Kidney (tissue), 14 donors: Measurements from ENCODE around the gene DPH3. TPM values are rescaled to one million over a fixed set of nuclear protein-coding genes. Genes with fewer than 3 reads are reported as not detected.
A peak's percentile ranks its signal among the peaks of the same experiment; 100 is the strongest.

Experiments
- DNase-seq, 5 donors: peaks; one replicate each; pipeline ENCODE4 v3.0.0-alpha.2; 2013 to 2020
- FAIRE-seq: peaks from 2 replicates; lab custom pipeline; 2012; peaks lifted over from hg19 to GRCh38; lab: Jason Lieb, UNC
- H3K27ac ChIP-seq, 2 donors: one replicate each; pipeline ENCODE4 v1.7.0; 2013; ENCODE audit warnings: low read depth in 2 of 2, low read length in 2 of 2, inconsistent platforms in 1 of 2
- H3K27me3 ChIP-seq: one replicate; pipeline ENCODE4 v1.7.1; 2013; ENCODE audit warnings: low read length, inconsistent platforms; ENCODE audit not compliant: control insufficient read depth, insufficient read depth
- H3K36me3 ChIP-seq, 3 donors: one replicate each; pipeline versions ENCODE4 v1.7.0 to v1.7.1; 2013; ENCODE audit warnings: low read length in 3 of 3, control low read depth in 1 of 3, inconsistent platforms in 1 of 3; ENCODE audit not compliant: insufficient read depth in 3 of 3, control insufficient read depth in 2 of 3
- H3K4me1 ChIP-seq, 3 donors: one replicate each; pipeline versions ENCODE4 v1.7.0 to v1.7.1; 2013; ENCODE audit warnings: low read length in 3 of 3, inconsistent platforms in 1 of 3, low read depth in 1 of 3; ENCODE audit not compliant: control insufficient read depth in 2 of 3, insufficient read depth in 2 of 3
- H3K4me3 ChIP-seq, 3 donors: one replicate each; pipeline versions ENCODE4 v1.7.0 to v1.8.1; 2013; ENCODE audit warnings: low read length in 3 of 3, control low read depth in 1 of 3, inconsistent platforms in 1 of 3
- H3K9ac ChIP-seq, 3 donors: one replicate each; pipeline versions ENCODE4 v1.7.0 to v1.7.1; 2013; ENCODE audit warnings: low read length in 3 of 3, control low read depth in 1 of 3, inconsistent platforms in 1 of 3
- H3K9me3 ChIP-seq, 3 donors: one replicate each; pipeline versions ENCODE4 v1.7.0 to v1.7.1; 2013; ENCODE audit warnings: low read length in 3 of 3, control low read depth in 1 of 3, inconsistent platforms in 1 of 3; ENCODE audit not compliant: control insufficient read depth in 2 of 3, insufficient read depth in 1 of 3
- intact Hi-C: fragments of 100-400 bp; cut with DNase I; formaldehyde crosslinking; loops from one replicate; pipeline ENCODE4 v1.11.1; 2022
- polyA plus RNA-seq: library from polyadenylated mRNA; stranded (reverse); fragments of 350-450 nt; fragmentation: Illumina TruSeq; extraction: RNeasy Lipid Tissue Mini Kit (QIAGEN cat#74804); gene quantifications from one replicate; pipeline ENCODE4 v1.2.3, GENCODE V29; 2014; ENCODE audit warnings: low read depth, low replicate concordance; ENCODE audit not compliant: insufficient read depth
- total RNA-seq: library from RNA; stranded (reverse); fragmentation: NEBNext Ultra II Directional; extraction: Animal tissue kit (Norgen Biotek cat#: 25700); gene quantifications from one replicate; pipeline ENCODE4 v1.2.1, GENCODE V29; 2021
- TF ChIP-seq, protein P1 (sequence below): IDR thresholded peaks from 3 replicates; pipeline ENCODE4 v1.5.1; 2012; ENCODE audit warnings: mild to moderate bottlenecking, moderate library complexity, borderline replicate concordance; ENCODE audit not compliant: insufficient read depth; ENCODE audit errors: extremely low read depth
- donor health status: control.
- donor health status: control.
- donor health status: control.
- donor health status: control.
- donor health status: control.
- donor health status: DM: yes; HTN: yes; CAD: no.
- donor health status: Normal renal cell carcinoma (clear cell type).

The DPH3 gene
- total and polyA plus RNA-seq, 2 donors from 2014 or later = 16.3 to 19.3 TPM

DNA sequence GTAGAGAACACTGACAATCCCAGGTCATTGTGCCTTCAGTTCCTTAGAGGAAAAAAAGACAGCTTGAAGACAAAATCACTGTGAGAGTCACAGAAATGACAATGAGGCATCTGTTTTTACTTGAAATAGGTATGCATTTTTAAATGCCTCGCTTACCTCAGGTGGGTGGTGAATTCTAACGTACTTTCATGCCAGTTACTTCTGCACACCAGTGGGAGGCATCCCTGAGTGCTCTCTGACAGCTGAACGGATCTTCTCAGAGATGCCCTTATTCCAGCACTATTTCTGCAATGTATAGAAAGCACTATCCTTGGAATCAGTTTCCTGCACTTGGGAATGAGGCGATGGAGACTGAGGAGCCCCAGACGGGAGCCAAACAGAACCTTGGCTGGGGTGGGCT, 16.2 kb downstream of the DPH3 start:
- Histone ChIP-seq H3K9me3 (no peaks in the 10 kb centered on the region), H3K4me1 (peaks cover 0 to 4% (median 0%) of the 10 kb centered on the region in 3 donors), H3K27ac (no peak overlapping the region), H3K27me3 (no peaks in the 10 kb centered on the region), H3K9ac (no peak overlapping the region), H3K4me3 (no peak overlapping the region), H3K36me3 (no peaks in the 10 kb centered on the region)
- DNase-seq (no peak), FAIRE-seq (no peak)
- intact Hi-C loops = loop anchor here (10.0 kb wide), 2 partner anchors 204 to 434 kb away; no protein-coding TSS in a partner anchor
- TF ChIP-seq, protein P1, sequence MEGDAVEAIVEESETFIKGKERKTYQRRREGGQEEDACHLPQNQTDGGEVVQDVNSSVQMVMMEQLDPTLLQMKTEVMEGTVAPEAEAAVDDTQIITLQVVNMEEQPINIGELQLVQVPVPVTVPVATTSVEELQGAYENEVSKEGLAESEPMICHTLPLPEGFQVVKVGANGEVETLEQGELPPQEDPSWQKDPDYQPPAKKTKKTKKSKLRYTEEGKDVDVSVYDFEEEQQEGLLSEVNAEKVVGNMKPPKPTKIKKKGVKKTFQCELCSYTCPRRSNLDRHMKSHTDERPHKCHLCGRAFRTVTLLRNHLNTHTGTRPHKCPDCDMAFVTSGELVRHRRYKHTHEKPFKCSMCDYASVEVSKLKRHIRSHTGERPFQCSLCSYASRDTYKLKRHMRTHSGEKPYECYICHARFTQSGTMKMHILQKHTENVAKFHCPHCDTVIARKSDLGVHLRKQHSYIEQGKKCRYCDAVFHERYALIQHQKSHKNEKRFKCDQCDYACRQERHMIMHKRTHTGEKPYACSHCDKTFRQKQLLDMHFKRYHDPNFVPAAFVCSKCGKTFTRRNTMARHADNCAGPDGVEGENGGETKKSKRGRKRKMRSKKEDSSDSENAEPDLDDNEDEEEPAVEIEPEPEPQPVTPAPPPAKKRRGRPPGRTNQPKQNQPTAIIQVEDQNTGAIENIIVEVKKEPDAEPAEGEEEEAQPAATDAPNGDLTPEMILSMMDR = no peak

DNA sequence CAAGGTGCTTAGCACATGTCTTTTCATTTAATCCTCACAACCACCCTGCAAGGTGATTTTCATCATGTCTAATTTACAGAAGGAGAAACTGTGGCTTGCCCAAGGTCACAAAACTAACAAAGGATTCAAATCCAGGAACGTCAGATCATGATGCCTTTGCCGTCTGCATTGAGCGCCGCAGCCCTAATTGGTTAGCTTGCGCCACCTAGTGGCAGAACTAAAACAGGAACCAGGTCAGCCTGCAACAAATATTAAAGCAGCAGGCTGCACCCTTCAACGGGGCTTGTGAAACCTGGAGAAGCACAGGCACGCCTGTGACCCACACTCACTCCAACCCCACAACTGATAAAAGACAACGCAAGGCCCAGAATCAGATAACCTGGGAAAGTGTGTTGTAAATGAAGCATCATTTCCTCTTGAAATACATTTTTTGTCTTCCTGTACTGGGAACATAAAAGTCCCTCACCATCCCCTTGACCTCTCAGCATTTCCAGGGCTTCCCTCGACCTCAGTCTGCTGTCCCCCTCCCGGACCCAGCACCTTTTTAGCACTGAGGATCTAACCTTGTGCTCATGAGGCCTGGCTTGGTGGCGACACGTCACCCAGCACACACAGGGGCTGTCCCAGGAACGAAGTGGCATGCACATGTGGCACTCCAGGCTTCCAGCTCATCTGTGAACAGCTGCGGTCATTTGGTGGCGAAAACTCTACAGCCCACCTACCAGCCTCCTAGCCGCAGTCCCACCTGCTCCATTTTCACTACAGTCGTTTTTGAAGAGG, 17.3 kb downstream of the DPH3 start:
- Histone ChIP-seq H3K36me3 (no peaks in the 10 kb centered on the region), H3K27ac (no peak overlapping the region), H3K9ac (peak overlapping the region in 1 of 3 donors; percentile 16), H3K4me3 (no peak overlapping the region), H3K27me3 (no peaks in the 10 kb centered on the region), H3K4me1 (peaks cover 0 to 4% (median 0%) of the 10 kb centered on the region in 3 donors), H3K9me3 (no peaks in the 10 kb centered on the region)
- TF ChIP-seq, protein P1 = peak; percentile 96
- FAIRE-seq (no peak), DNase-seq (peak in 4 of 5 donors; percentile 84 to 92 (median 88))
- intact Hi-C loops = loop anchor here (10.0 kb wide), 2 partner anchors 203 to 433 kb away; no protein-coding TSS in a partner anchor

DNA sequence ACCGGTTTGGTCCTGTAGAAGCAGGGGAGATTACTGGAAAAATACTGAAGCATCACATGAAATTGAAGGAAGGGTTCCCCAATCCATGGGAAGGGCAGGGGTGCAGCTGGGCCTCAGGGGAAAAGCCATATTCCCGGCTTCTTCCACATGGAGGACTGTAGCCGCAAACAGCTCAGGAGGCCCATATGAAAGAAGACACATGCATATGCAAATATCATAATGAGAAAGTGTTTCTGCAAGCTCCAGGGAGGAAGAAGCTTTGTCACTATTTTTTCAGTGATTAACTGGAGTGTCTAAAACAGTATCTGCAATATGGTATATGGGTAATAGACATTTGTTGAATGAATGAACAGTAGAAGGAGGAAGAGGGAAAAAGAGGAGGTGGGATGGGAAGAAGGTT, 19.1 kb downstream of the DPH3 start:
- FAIRE-seq = no peak
- H3K27ac ChIP-seq = no peak overlapping the region
- no peak overlapping the region for H3K4me3 ChIP-seq
- H3K4me1 ChIP-seq = peaks cover 0 to 4% (median 0%) of the 10 kb centered on the region in 3 donors
- H3K9ac ChIP-seq = no peak overlapping the region
- intact Hi-C loops = loop anchor here (10.0 kb wide), 2 partner anchors 201 to 431 kb away; no protein-coding TSS in a partner anchor
- no peaks in the 10 kb centered on the region for H3K9me3 ChIP-seq
- no peaks in the 10 kb centered on the region for H3K36me3 ChIP-seq
- no peak for DNase-seq
- no peaks in the 10 kb centered on the region for H3K27me3 ChIP-seq
- TF ChIP-seq, protein P1 = no peak
